HG03045 (cell line): ENCODE results near the gene RAB8A.
"Not testable (repeated sequence)": the region's sequence is repeated elsewhere in the genome, so short reads cannot be mapped to it uniquely, and the experiment has no call there.

ENCODE experiments used
- ATAC-seq: cut with Tn5 transposase; IDR thresholded peaks from one replicate; pipeline ENCODE4 v1.9.1; 2021; ENCODE audit warnings: mild to moderate bottlenecking, moderate library complexity; ENCODE audit not compliant: unreplicated experiment

The RAB8A gene

DNA sequence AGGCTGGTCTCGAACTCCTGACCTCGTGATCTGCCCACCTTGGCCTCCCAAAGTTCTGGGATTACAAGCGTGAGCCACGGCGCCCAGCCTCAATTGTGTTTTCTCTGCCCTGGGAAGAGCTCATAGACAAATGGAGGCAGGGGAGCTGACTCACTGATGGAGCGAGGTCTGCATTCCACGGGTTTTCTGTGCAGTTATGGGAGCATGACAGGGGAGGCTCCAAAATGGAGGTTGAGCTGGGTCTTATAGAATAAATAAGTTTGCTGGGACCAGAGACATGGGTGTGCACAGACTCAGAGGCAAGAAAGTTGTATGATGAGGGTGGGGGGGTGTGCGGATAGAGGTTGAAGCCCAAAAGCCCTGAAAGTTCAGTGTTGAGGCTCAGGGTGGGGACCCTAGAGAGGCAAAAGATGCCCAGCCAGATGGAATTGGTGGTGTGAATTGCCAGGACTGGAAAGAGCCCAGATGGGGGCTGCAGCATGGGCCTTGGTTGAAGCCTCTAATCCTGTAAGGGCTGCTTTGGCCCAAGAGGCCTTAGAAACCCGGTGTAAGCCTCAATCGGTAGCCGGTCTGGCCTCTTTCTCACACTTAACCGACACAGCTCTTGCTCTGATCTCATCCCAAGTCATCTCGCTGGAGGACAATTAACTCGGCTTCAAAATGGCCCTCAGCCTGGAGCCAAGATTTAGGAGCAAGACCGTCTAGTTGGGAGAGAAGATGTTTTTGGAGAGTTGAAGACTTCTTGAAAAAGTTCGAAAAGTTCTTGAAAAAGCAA, 33.5 kb upstream of the RAB8A start:
- ATAC-seq: no peak

DNA sequence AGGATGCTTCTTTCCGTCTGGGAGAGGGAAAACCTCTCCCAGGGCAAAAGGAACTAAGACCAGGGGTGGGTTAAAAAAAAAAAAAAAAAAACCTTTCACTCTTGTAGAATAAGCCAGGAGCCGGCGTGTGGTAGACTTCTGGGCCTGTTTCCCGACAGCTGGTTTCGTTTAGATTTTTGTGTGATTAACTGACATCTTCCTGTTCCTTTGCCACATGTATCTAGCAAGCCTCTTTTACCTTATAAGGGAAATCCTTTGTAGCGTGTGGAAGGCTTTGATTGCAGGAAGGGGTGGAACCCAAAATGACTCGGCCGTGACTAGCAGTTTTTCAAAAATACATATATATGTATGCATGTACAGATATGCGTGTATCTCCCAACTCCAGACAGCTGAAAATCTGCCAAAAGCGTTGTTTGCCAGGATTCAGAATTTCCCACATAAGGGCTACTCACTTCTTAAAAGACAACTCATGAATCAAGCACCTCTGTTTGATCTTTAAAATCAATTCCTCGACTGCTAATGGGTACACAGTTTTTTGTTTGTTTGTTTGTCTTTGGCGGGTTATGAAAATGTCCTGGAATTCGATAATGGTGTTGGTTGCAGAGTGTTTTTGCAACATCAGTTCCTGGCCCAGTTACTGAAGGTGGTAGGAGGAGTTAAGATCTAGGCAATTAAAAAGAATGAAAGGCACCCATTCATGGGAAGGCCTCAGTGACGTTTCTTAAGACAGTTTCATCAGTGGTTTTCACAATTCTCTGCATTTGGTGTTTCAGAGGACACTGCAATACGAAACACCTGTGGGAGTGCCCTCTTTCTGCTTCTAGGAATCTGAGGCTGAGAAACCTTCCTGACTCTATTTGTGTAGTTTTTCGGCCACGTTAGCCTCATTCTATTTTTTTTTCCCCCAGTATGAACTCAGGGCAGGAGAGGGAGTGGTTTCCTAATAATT, 32.7 kb upstream of the RAB8A start:
- ATAC-seq: peak; percentile 28

DNA sequence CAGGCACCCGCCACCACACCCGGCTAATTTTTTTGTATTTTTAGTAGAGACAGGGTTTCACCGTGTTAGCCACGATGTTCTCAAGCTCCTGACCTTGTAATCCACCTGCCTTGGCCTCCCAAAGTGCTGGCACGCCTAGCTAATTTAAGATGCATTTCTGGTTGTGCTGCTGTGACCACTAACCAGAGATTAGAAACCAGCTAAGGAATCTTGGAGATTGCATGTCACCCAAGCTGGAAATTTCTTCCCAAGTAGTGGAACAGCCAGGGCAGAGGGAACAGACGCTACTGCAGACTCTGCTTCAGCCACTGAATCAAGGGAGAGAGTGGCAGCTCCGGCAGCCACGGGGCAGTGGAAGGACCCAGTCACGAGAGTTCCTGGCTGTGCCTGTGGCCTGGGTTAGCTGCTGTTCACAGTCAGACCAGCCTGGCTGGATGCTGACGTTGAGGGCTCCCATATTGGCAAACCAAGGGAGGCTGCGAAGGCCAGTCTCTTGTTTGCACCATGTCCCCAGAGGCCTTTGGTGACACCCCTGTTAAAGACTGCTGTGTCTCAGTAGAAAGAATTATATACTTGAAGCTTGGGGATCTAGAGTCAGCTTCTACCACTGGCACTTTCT, 27.5 kb upstream of the RAB8A start:
- ATAC-seq: no peak

DNA sequence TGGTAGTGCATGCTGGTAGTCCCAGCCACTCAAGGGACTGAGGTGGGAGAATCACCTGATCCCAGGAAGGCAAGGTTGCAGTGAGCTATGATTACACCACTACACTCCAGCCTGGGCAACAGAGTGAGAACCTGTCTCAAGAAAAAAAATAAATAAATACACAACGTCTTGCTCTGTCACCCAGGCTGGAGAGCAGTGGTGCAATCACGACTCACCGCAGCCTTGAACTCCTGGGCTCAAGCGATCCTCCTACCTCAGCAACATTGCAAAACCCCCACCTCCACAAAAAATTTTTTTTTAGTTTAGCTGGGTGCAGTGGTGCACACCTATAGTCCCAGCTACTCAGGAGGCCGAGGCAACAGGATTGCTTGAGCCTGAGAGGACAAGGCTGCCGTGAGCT, 26.6 kb upstream of the RAB8A start:
- ATAC-seq: no peak

DNA sequence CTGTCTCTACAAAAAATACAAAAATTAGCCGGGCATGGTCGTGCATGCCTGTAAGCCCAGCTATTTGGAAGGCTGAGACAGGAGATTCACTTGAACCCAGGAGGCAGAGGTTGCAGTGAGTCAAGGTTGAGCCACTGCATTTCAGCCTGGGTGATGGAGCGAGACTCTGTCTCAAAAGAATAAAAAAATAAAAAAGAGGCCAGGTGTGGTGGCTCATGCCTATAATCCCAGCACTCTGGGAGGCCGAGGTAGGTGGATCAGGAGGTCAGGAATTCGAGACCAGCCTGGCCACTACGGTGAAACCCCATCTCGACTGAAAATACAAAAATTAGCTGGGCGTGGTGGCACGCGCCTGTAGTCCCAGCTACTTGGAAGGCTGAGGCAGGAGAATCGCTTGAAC, 24.3 kb upstream of the RAB8A start:
- ATAC-seq: not testable (repeated sequence)

DNA sequence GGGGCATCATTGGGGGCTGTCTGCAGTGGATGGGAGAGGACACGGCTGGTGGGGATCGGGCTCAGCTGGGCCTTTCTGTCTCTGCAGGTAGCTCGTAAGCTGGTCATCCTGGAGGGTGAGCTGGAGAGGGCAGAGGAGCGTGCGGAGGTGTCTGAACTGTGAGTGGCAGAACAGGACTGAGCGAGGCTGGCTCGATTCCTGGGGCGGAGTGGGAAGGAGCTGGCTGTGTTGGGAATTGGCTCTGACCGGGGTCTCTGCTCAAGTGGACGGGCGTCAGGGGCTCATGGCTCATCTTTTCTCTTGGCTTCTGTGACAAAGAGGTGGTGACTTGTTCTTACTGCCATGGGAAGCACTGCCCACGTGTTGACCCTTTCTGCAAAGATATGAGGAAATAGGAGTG, 23.7 kb upstream of the RAB8A start:
- ATAC-seq: no peak

DNA sequence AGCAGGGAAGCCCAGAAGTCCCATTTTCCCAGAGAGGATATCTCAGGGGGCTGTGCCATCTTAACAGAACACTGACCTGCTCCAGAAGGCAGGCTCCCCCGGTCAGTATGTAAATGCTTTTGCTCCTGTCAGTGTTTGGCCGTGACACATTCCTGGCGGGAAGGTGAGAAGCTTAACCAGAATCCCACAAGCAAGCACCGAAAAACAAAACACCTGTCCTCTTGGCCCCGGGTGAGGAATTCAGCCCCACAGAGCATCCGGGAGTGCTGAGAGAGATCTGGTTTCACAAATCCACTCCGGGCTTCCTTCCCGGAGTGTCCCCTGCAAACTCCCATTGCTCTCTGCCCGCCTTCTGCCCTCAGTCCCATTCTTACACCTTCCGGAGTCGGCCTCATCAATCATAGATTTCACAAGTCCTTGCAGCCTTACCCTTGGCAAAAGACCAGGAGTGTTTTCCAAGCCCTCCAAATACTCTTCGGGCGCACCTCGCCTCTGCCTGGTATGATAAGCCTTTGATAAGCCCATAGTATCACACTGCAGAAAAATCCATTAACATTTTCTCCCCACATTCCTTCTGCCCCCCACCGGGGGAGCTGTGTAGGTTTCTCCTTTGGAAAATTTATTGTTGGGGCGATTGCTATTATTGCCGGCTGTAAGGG, 23.2 kb upstream of the RAB8A start:
- no peak for ATAC-seq

DNA sequence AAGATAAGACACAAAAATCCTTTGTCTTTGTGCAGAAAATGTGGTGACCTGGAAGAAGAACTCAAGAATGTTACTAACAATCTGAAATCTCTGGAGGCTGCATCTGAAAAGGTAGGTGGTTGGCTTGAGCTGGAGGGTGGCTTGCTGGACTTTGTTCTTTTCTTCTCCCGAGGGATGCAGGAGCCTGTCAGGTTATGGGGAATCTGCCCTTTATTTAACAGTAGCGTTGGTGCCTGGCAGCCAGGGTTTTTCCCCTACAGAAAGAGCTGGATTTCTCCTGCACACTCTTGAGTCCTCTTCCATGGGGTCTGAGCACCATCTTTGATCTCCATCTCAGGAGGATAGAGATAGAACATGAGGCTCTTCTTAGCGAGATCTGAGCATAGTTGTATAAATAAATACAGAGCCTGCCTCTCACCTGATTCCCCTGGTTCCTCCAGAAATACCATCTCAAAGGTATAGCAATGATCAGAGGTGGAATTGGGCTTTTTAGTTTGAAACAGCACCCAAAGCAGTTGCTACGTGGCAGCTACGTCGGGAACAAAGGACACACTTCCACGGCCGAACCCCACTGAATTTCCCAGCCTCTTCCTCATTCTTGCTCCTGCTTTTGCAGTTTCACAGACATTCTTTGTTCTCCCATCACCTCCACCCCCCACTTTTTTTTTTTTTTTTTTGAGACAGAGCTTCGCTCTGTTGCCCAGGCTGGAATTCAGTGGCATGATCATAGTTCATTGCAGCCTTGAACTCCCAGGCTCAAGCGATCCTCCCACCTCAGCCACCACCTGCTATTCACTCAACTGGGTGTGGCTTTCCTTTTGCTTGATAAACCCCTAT, 22.5 kb upstream of the RAB8A start:
- no peak for ATAC-seq

DNA sequence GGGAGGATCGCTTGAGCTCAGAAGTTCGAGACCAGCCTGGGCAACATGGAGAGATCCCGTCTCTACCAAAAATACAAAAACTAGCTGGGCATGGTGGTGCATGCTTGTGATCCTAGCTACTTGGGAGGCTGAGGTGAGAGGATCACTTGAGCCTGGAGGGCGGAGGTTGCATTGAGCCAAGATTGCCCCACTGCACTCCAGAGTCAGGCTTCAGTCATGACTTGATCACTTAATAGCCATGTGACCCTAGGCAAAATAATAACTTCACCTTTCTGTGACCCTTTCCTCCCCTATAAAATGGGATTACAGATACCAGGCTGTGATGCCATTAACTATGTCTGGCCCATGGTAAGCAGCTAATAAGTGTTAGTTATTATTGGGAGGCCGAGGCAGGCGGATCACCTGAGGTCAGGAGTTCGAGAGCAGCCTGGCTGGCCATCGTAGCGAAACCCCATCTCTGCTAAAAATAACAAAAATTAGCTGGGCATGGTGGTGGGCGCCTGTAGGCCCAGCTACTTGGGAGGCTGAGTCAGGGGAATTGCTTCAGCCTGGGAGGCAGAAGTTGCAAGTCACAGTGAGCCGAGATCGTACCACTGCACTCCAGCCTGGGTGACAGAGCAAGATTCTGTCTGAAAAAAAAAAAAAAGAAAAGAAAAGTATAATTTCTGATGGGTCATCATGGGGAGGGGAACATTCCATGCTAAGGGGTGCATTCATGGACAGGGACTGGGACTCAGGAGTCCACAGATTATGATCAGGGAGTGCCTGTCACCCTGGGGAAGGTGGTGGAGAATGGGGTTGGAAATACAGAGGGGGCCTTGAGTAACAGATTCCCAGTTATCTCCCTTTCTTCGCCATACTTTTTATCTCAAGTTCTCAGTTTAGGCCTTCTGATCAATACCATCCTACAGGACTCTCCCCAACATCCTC, 19.9 kb upstream of the RAB8A start:
- no peak for ATAC-seq

DNA sequence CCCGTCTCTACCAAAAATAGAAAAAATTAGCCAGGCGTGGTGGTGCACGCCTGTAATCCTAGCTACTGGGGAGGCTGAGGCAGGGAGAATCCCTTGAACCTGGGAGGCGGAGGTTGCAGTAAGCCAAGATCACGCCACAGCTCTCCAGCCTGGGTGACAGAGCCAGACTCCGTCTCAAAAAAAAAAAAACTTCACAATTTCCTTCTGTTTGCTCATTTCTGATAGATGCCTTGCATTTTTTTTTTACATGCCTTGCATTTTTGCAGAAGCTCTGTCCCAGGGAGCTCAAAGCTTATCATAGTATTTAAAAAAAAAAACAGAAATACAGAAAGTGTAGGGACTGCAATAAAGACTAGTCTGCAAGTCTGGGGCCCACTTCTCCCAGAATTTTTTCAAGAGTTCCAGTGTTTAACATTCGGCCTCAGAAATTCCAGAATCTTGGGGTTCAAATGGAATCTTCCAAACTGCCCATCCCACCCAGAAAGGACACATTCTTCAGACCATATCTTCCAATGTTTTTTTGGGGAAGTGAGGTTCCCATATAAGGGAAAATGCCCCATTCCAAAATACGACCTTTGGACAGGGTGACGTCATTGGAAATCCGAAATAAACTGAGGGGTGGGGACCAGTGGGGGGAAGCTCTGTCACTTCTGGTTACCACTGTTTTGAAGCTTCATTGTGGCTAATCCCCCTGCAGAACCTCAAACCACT, 17.2 kb upstream of the RAB8A start:
- ATAC-seq: no peak

DNA sequence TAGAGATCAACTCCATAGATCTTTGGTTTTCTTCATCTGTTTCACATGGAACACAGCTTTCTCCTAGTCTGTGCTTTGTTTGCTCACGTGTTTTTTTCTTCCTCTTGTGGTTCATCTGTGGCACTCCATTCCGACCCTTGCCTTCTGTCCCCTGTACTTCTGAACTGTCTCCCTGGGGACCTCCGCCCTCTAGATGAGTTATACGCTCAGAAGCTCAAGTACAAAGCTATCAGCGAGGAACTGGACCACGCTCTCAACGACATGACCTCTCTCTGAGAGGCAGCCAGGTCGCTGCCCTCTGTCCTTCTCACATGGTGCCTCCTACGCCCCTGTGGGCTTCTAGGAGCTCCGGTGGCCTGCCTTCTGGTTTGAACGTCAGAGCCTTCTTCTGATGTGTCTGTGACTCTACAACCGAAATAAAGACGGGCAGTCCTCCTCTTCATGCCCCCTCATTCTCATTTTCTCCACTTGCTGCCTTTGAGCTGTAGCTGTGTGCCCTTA, 16.6 kb upstream of the RAB8A start:
- ATAC-seq: no peak

DNA sequence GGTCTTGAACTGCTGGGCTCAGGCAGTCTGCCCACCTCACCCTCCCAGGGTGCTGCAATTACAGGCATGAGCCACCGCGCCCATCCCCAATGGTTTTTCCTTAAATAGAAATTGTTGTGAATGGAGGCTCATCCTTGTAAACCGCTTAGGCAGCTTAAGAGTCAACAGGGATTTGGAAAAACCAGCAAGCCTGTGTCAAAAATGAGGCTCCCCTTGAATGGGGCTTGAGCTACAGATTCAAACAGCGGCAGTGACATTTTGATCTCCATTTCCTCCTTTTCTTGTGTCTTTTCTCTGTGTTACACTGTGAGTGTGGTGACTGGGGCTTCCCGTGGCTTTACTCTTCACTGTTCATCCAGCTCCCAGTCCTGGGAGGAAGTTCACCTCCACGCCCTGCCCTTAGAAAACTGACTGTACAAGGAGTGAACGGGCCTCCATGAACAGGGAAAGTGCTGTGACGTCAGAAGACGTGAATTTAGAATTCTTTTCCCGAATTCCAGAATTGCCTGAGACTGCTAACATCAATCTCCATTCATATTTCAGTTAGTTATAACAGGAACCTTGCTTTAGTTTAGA, 15.3 kb upstream of the RAB8A start:
- no peak for ATAC-seq

DNA sequence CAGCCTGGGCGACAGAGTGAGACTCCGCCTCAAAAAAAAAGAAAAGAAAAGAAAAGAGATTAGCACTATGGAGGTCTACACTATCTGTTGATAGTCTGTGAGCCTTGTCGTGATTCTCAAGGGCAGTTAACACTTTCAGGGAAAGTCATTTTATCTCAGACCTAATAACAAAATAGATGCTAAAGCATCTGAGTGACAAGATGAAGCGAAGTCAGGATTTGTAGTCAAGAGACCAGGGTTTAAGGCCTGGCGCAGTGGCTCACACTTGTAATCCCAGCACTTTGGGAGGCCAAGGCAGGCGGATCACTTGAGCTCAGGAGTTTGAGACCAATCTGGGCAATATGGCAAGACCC, 13.3 kb upstream of the RAB8A start:
- ATAC-seq: no peak

DNA sequence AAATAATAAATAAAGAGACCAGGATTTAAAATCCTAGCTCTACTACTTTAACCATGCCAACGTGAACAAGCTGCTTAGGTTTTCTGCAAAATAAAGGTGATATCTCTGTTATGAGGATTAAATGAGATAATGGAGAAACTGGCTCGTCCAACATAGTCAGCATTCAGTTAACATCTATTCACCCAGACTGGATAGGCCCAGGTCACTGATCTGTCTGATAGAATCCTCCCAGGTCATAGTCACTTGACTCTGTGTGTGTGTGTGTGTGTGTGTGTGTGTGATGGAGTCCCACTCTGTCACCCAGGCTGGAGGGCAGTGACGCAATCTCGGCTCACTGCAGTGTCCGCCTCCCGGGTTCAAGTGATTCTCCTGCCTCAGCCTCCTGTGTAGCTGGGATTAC, 12.9 kb upstream of the RAB8A start:
- no peak for ATAC-seq

DNA sequence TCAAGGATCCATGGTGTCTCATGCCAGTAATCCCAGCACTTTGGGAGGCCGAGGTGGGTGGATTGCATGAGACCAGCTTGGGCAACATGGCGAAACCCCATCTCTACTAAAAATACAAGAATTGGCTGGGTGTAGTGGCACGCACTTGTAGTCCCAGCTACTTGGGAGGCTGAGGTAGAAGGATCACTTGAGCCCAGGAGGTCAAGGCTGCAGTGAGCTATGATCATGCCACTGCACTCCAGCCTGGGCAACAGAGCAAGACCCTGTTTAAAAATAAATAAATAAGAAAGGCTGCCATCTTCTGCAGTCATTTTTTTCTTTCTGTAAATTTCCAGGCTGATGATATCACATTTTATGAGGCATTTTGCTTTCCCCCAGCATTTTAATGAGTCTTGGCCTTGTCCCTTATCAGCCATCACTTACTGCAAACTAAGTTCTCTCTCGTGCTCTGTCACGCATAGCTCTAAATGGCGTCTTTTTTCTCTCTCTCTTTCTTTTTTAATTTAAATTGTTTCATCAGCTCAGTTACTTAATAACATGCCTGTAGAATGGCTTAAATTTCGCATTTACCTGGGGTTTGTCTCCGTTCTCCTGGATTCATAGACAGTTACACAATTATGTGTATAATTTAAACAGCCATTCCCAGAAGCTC, 12.2 kb upstream of the RAB8A start:
- not testable (repeated sequence) for ATAC-seq

DNA sequence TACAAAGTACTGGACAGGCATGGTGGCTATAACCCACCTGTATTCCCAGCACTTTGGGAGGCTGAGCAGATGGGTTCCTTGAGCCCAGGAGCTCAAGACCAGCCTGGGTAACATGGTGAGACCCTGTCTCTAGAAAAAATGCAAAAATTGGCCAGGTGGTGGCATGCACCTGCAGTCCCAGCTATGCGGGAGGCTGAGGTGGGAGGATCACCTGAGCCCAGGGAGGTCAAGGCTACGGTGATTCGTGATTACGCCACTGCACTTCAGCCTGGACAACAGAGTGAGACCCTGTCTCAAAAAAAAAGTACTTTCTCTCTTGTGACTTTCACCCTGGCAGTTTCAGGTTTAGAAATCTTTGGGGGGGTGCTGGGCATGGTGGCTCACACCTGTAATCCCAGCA, 11.2 kb upstream of the RAB8A start:
- no peak for ATAC-seq

DNA sequence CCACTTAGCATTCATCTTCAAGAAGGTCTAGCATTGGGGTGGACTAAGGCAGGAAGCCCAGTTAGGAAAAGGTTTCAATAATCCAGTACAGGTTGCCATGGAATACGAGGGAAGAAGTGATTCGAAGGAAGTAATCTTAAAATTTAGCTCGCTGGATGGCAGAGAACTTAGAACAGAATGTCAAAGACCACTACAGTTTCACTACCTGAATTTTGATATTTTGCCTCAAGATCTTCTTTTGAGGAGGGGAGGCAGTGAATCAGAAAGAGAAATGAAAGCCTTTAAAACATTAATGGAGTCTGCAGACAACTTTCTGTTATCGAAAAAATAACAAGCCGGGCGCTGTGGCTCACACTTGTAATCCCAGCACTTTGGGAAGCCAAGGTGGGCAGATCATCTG, 7.0 kb upstream of the RAB8A start:
- no peak for ATAC-seq

DNA sequence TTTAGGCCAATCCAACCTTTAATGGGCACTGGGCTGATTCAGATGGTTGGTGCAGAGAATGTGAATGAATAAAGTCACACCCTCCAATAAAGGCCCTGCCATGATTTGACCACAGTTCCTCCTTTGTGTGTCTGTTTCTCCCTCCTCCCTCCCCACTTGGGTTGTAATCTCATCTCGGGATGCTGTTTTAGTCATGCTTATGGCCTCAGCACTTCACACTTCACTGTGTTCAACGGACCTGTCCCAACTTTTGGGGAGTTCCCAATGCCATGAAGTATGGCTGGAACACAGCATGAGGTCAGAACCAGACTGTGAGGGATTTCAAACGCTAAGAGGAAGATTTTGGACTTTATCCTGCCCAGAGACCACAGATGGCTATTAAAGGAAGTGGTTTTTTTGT, 5.6 kb upstream of the RAB8A start:
- ATAC-seq: no peak
